OCI-LY1 (cell line): ENCODE data around the gene TRAF6.

Experiments
- H2AFZ ChIP-seq: fragments of 200-600 bp; sonication (generic), shearing (Covaris generic); 2 replicates; pipeline ENCODE4 v1.6.0; 2014; ENCODE audit warnings: antibody characterized with exemption, mild to moderate bottlenecking, low read length
- H3F3A ChIP-seq: fragments of 200-600 bp; sonication (generic), shearing (Covaris generic); 2 replicates; pipeline ENCODE4 v1.6.0; 2014; ENCODE audit warnings: mild to moderate bottlenecking, antibody characterized with exemption, low read length, moderate library complexity; ENCODE audit not compliant: insufficient read depth
- H3K27ac ChIP-seq: fragments of 200-600 bp; sonication (generic); 2 replicates; pipeline ENCODE4 v1.5.1; 2014; ENCODE audit warnings: low read length, mixed run types, mild to moderate bottlenecking, low read depth; ENCODE audit not compliant: poor library complexity, severe bottlenecking
- H3K27me3 ChIP-seq: fragments of 200-600 bp; sonication (generic); 2 replicates; pipeline ENCODE4 v1.6.0; 2014; ENCODE audit warnings: antibody characterized with exemption, mild to moderate bottlenecking, low read length, moderate library complexity; ENCODE audit not compliant: insufficient read depth
- H3K36me3 ChIP-seq: fragments of 200-600 bp; sonication (generic); 2 replicates; pipeline ENCODE4 v1.6.1; 2014; ENCODE audit warnings: mild to moderate bottlenecking, antibody characterized with exemption, low read length, moderate library complexity, mixed read lengths; ENCODE audit not compliant: insufficient read depth
- H3K4me1 ChIP-seq: fragments of 200-600 bp; sonication (generic); 2 replicates; pipeline ENCODE4 v1.5.1; 2014; ENCODE audit warnings: mild to moderate bottlenecking, low read length, moderate library complexity; ENCODE audit not compliant: insufficient read depth, severe bottlenecking
- H3K4me2 ChIP-seq: fragments of 200-600 bp; sonication (generic), shearing (Covaris generic); 2 replicates; pipeline ENCODE4 v1.6.1; 2014; ENCODE audit warnings: low read length
- H3K4me3 ChIP-seq: fragments of 200-600 bp; sonication (generic); 2 replicates; pipeline ENCODE4 v1.5.1; 2014; ENCODE audit warnings: low read length, low read depth, mild to moderate bottlenecking, mixed read lengths; ENCODE audit not compliant: poor library complexity, severe bottlenecking
- H3K79me2 ChIP-seq: fragments of 200-600 bp; shearing (Covaris generic); 2 replicates; pipeline ENCODE4 v1.6.1; 2016; ENCODE audit warnings: mixed run types, low read length, mixed read lengths; ENCODE audit not compliant: insufficient read depth
- H3K9ac ChIP-seq: fragments of 200-600 bp; sonication (generic), shearing (Covaris generic); 2 replicates; pipeline ENCODE4 v1.6.1; 2014; ENCODE audit warnings: mild to moderate bottlenecking, low read length, mixed read lengths
- H3K9me2 ChIP-seq: fragments of 200-600 bp; sonication (generic), shearing (Covaris generic); 2 replicates; pipeline ENCODE4 v1.6.1; 2014; ENCODE audit warnings: low read depth, mild to moderate bottlenecking, low read length, mixed read lengths
- H3K9me3 ChIP-seq: fragments of 200-600 bp; shearing (Covaris generic); 2 replicates; pipeline ENCODE4 v1.6.1; 2014; ENCODE audit warnings: low read length, mixed read lengths
- H4K20me1 ChIP-seq: fragments of 200-600 bp; sonication (generic), shearing (Covaris generic); 2 replicates; pipeline ENCODE4 v1.6.0; 2016; ENCODE audit warnings: mild to moderate bottlenecking, low read length; ENCODE audit not compliant: insufficient read depth
- EZH2 ChIP-seq: fragments of 200-600 bp; sonication (generic), shearing (Covaris generic); IDR thresholded peaks from 2 replicates; pipeline ENCODE4 v1.8.0; 2017; ENCODE audit warnings: borderline replicate concordance, mixed run types, mild to moderate bottlenecking, antibody characterized with exemption, low read length, moderate library complexity, mixed read lengths
- TF ChIP-seq, protein P1 (sequence below): fragments of 200-600 bp; sonication (generic), shearing (Covaris generic); IDR thresholded peaks from 2 replicates; pipeline ENCODE4 v1.5.1; 2017; ENCODE audit warnings: mild to moderate bottlenecking, antibody characterized with exemption, low read length, moderate library complexity, mixed read lengths

The TRAF6 gene

DNA sequence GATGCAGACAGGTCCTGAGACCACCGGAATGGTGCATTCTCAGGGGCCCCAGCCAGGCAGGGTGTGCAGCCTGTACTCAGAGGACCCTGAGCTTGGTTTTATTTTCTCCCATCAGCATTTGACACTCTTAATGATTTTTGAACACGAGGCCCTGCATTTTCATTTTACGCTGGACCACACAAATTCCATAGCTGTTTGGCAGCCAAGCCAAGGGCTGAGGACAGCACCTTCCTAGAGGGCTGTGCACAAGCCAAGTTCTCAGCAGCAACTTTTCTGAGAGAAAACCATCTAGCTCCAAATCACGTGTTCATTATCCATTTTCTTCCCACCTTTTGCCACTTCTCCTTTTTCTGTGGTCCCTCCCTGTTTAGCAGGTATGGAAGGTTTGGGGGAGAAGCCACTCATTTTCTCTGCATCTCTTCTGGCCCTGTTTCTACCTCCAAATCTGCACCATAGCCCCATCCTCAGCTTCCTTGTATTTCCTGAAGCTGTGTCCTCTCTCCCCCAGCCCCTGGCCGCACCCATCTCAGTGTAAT, 60.4 kb downstream of the TRAF6 start:
- Histone ChIP-seq H3K79me2 (no peaks in the 10 kb centered on the region), H3K4me1 (no peaks in the 10 kb centered on the region), H3K27ac (no peak overlapping the region), H2AFZ (no peak overlapping the region), H3K9me3 (no peaks in the 10 kb centered on the region), H3K9ac (no peak overlapping the region), H3F3A (no peaks in the 10 kb centered on the region), H3K27me3 (no peaks in the 10 kb centered on the region), H3K36me3 (no peaks in the 10 kb centered on the region), H3K4me2 (peak overlapping the region; percentile 44; the same call in 1 of the 2 replicates), H4K20me1 (no peaks in the 10 kb centered on the region), H3K9me2 (no peaks in the 10 kb centered on the region), H3K4me3 (peak overlapping the region; percentile 27)
- no peak for TF ChIP-seq EZH2

GRCh38 chr11:36447947-36448346, 62.1 kb downstream of the TRAF6 start:
- H3K79me2 ChIP-seq, result no peaks in the 10 kb centered on the region
- H3K4me2 ChIP-seq, result no peak overlapping the region
- no peaks in the 10 kb centered on the region for H3K27me3 ChIP-seq
- no peak overlapping the region for H3K4me3 ChIP-seq
- no peaks in the 10 kb centered on the region for H4K20me1 ChIP-seq
- no peaks in the 10 kb centered on the region for H3K4me1 ChIP-seq
- H3F3A ChIP-seq, result no peaks in the 10 kb centered on the region
- H3K9me2 ChIP-seq, result no peaks in the 10 kb centered on the region
- no peak overlapping the region for H2AFZ ChIP-seq
- H3K27ac ChIP-seq, result no peak overlapping the region
- H3K9ac ChIP-seq, result no peak overlapping the region
- no peaks in the 10 kb centered on the region for H3K9me3 ChIP-seq
- TF ChIP-seq, protein P1, sequence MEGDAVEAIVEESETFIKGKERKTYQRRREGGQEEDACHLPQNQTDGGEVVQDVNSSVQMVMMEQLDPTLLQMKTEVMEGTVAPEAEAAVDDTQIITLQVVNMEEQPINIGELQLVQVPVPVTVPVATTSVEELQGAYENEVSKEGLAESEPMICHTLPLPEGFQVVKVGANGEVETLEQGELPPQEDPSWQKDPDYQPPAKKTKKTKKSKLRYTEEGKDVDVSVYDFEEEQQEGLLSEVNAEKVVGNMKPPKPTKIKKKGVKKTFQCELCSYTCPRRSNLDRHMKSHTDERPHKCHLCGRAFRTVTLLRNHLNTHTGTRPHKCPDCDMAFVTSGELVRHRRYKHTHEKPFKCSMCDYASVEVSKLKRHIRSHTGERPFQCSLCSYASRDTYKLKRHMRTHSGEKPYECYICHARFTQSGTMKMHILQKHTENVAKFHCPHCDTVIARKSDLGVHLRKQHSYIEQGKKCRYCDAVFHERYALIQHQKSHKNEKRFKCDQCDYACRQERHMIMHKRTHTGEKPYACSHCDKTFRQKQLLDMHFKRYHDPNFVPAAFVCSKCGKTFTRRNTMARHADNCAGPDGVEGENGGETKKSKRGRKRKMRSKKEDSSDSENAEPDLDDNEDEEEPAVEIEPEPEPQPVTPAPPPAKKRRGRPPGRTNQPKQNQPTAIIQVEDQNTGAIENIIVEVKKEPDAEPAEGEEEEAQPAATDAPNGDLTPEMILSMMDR, result no peak
- TF ChIP-seq EZH2, result no peak
- H3K36me3 ChIP-seq, result no peaks in the 10 kb centered on the region

DNA sequence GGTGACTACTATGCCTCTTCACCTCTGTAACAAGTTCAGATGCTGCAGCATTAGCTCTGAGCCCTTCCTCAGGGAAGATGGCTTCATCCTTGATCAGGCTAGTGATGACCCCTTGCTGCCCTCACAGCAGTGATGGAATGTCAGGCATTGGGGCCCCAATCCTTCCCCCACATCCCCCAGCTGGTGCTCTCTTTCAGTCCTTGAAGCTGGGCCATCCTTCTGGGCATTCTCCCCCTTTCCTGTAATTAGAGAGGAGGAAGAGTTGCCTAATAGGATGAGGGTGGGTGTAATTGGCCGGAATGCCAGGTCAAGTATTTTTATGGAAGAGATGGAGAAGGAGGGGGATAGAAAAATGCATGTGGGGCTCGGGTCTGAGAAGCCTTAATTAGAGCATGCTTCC, 62.6 kb downstream of the TRAF6 start:
- Histone ChIP-seq H3K4me3 (no peak overlapping the region), H2AFZ (no peak overlapping the region), H3K79me2 (no peaks in the 10 kb centered on the region), H3K27me3 (no peaks in the 10 kb centered on the region), H3K4me1 (no peaks in the 10 kb centered on the region), H3K36me3 (no peaks in the 10 kb centered on the region), H4K20me1 (no peaks in the 10 kb centered on the region), H3K4me2 (no peak overlapping the region), H3K9ac (no peak overlapping the region), H3K9me3 (no peaks in the 10 kb centered on the region), H3K9me2 (no peaks in the 10 kb centered on the region), H3K27ac (no peak overlapping the region), H3F3A (no peaks in the 10 kb centered on the region)
- TF ChIP-seq, protein P1, result no peak
- no peak for TF ChIP-seq EZH2

- TF ChIP-seq, protein P1, result no peak
- TF ChIP-seq EZH2, result no peak
- Histone ChIP-seq H3K4me3 (no peak overlapping the region), H3F3A (no peaks in the 10 kb centered on the region), H4K20me1 (no peaks in the 10 kb centered on the region), H3K79me2 (no peaks in the 10 kb centered on the region), H3K27me3 (no peaks in the 10 kb centered on the region), H3K4me2 (no peak overlapping the region), H3K36me3 (no peaks in the 10 kb centered on the region), H3K27ac (no peak overlapping the region), H3K9ac (no peak overlapping the region), H2AFZ (no peak overlapping the region), H3K9me3 (no peaks in the 10 kb centered on the region), H3K9me2 (no peaks in the 10 kb centered on the region), H3K4me1 (no peaks in the 10 kb centered on the region)
Observed at GRCh38 chr11:36446135-36446534, 63.9 kb downstream of the TRAF6 start.
